NCI-H1092 treated with DMSO at 0.1 percent for 48 hours (cell line): ENCODE results near the gene DRD3.

Experiments
- DNase-seq: peaks from one replicate; lab custom pipeline; 2025; lab: John Stamatoyannopoulos, UW

Gene DRD3

DNA sequence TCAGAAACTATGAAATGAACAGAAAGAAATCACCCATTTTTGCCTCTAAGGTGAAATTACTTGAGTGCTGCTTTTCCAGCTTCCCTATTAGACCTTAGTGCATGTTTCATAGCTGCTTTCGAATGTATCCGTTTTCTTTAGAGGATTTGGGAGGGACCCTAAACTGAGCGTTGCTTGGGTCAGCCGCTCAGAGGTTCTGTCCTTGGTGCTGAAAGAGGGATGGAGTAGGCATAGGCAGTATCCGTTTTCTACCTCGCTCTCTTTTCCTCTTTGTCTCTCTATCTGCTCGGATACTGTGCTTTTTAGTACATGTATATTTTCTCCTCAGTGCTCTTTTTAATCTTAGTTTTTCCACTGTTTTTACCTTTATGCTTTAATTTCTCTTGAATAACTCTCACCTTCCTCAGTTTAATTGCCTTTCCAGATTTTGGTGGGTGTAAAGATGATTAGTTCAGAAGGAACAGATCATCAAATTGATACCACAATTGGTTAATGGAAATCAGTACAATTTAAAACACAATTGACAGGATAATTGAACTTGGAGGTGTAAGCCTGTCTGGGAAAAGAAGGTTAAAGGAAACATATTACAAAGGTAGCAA is at the start of gene DRD3:
TSS of gene DRD3 (minus strand) at position 283 of the 599 bp plus-strand sequence. CDS start 7,060 bp downstream, outside the sequence.
- no peak for DNase-seq

DNA sequence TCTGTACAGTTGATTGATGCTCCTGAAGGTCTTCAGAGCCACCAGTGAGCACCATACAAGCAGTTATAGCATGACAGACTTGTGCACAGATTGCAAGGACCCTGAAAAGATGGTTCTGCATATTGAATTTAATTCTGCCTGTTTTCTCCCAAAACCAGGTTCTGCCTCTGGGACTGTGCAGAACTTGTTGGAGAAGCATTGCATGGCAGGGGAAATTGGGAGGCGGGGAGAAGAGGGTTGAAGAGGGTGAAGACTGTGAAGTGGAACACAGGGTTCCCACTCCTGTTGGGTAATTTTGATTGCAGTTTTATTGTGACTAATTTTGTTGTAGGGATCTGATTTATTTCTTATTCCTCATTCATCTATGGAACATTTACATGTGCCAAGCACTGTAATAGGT is 48.2 kb upstream of the DRD3 start:
- DNase-seq, result no peak

DNA sequence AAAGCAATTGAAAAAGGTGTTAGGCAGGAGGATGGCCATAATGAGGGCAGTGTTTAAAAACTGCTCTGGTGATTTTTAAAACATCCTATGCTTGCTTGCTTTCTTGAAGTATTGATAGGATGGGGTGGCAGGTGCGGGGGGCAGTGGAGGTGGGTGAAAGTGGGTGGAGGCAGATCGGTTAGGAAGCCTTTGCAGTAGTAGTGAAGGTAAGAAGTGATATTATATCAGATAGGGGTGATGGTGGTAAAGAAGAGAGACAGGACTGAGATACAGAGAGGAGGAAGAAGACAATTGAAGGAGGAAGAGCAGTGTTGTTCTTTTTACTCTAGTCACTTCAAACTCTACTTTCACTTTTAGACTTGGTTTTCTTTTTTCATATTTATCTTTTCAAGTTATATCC is 47.5 kb upstream of the DRD3 start:
- no peak for DNase-seq

GRCh38 chr3:114223143-114223542 is 44.3 kb upstream of the DRD3 start:
- DNase-seq, result no peak

- no peak for DNase-seq
Observed at GRCh38 chr3:114221881-114222264, 43.0 kb upstream of the DRD3 start.

GRCh38 chr3:114221165-114221880 is 42.5 kb upstream of the DRD3 start:
- DNase-seq, result no peak

DNA sequence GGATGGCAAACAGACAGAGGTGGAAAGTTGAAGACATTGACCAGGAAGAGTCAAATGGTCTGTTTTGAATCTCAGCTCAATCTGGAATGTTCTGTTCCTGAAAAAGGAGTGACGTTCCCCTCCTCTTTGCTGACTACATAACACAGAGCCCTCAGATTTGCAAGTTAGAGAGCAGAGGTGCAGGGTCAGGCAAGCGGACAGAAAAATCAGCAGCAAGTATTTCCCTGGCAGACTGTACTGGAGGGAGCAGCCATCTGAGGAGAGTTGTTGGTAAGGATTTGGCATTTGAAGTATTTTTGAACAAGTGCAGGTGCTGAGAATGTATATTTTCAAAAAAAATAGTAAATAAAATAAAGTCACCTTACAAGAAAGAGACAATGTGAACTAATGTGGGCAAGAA is 40.9 kb upstream of the DRD3 start:
- DNase-seq, result no peak

GRCh38 chr3:114218578-114219185 is 39.8 kb upstream of the DRD3 start:
- DNase-seq, result no peak

DNA sequence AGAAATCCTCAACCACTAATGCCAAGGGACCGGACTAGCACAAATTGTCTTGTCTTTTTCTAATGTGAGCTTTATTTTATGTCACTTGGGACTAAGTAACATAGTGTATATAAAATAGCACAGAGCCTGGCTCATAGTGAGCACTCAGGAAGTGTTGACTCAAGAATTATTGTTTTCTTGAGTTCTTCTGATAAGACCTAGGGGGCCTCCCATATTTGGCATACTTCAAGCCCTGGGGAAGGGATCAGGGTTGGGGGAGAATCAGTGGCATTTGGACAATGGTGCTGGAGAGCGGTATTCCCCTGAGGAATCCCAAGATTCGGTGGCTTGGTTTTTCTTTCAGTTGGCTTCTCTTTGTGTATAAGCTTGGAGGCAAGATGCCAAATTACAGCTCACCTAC is 39.2 kb upstream of the DRD3 start:
- DNase-seq, result no peak

DNA sequence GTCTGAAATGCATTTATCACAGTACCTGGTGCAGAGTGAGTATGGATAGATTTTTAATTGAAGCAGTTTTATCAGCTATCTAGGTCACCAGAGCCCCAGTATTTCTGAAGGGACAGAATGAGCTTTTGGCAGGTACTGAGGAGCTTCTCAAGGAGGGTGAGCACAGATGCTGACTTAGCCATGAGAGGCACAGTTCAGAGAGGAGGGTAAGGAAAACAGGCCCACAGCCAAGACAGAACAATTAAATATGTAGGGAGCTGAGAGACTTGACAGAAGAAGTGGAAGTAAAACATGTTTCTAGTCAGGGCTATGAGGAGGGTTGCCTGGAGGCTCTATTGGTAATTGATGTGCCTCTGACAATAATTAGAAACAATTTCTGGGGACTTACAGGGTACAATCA is 38.4 kb upstream of the DRD3 start:
- no peak for DNase-seq

GRCh38 chr3:114216186-114216970 is 37.5 kb upstream of the DRD3 start:
- no peak for DNase-seq

GRCh38 chr3:114214542-114215341 is 35.9 kb upstream of the DRD3 start:
- DNase-seq, result no peak

GRCh38 chr3:114213627-114214541 is 35.0 kb upstream of the DRD3 start:
- DNase-seq, result no peak

- no peak for DNase-seq
Observed at GRCh38 chr3:114213292-114213626, 34.4 kb upstream of the DRD3 start.

DNA sequence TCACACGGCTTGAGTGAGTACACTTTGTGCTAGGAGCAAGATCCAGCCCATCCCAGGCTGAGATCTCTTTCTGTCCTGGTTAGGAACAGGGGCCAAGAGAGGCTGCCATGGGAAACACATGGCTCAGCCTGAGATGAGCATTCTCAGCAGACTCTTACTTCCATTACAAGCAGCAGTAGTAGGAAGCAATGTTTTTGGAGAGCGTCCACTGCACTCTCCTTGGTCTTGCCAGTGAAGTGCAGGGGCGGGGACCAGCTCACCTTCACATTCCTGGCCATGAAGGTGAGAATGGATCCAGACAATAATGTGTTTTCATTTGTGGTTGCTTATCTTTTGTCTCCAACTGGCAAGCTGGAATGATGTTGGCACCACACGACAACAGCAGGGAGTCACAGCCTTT is 33.8 kb upstream of the DRD3 start:
- no peak for DNase-seq

- no peak for DNase-seq
Observed at GRCh38 chr3:114207768-114208167, 28.9 kb upstream of the DRD3 start.

DNA sequence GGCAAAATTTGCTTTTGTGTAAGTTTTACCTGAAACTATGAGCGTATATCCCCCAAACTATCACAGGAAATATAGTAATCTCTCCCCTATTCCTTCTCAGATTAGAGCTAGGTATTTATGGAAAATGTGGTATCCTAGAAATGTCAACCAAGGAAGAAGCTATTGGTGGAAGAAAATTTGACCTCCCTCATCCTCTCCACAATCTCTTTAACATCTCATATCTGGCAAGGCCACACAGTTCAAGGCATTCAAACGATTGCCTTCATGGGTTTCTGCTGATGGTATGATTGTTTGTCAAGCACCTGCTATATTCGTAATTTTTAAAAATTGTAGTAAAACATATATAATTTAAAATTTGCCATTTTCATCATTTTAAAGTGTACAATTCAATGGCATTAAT is 27.5 kb upstream of the DRD3 start:
- no peak for DNase-seq

DNA sequence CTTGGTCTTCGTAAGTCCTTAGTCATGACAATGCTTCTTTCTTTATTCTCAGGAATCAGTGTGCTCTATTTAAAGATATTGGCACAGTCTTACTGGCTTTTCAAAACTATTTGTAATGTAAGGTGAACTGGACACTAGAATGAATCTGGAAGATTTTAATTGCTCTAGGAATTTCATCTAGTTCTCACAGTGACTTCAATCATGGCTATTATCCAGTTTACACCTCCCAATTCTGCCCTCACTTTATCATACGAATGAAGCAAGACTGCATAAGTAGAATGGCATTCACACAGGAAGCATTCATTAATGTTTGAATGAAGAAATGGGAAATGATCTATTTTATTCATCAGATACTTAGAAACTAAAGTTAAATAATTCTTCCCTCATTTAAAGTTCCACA is 26.7 kb upstream of the DRD3 start:
- no peak for DNase-seq

DNA sequence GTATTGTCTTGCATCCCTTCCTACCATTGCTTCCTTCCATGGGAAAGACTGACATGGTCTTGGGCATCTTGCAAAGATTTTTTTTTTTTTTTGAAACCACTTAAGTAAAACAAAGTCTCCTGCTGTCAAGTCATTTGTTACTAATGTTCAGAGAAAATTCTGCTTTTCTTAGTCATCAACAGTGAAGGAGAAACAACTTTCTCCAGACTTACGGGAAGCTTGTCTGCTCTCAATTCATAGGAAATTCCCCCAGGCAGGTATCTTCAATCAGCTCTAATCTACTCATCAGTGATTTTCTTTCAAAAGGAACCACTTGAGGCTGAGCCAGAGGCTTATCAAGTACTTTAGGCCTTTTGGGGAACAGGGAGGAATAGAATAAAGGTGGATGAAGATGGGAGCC is 15.9 kb upstream of the DRD3 start:
- no peak for DNase-seq

GRCh38 chr3:114192136-114192535 is 13.3 kb upstream of the DRD3 start:
- DNase-seq, result no peak

DNA sequence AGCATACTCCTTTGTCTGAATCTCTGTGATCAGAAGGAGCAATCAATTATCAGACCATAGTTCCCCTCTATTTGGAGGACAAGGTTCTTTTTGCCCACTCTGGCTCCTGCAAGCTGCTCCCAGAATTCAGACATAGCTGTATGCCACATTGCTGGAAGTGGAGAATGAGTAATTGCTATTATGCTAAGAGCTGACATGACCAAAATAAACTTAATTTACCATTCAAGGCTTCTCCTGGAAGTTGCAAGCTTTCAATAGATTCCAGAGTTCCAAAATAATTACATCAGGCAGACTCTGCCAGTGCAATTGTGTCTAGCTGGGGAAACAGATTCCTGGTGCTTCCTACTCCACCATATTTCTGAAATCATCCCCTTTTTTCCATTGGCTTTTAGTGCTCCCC is 7.6 kb upstream of the DRD3 start:
- no peak for DNase-seq
